Measurements from ENCODE around the gene GLS.

GLS gene

GRCh38 chr2:190837952-190838361 lies 42.7 kb upstream of the GLS start:
- Histone ChIP-seq H3K27me3 (ENCODE audit: insufficient read depth, low read length, poor library complexity, severe bottlenecking) (no peaks in the 10 kb centered on the region), H3K4me1 (ENCODE audit: insufficient read depth, low read length, poor library complexity, severe bottlenecking) (no peaks in the 10 kb centered on the region), H2AFZ (ENCODE audit: low read length) (no peak overlapping the region), H3K4me3 (ENCODE audit: low read length, poor library complexity, severe bottlenecking) (no peak overlapping the region), H3K79me2 (ENCODE audit: insufficient read depth, low read length) (no peaks in the 10 kb centered on the region), H3K4me2 (ENCODE audit: low read depth, low read length, poor library complexity, severe bottlenecking) (no peak overlapping the region), H3K9ac (ENCODE audit: low read depth, low read length, poor library complexity, severe bottlenecking) (no peak overlapping the region), H3F3A (ENCODE audit: low read depth) (no peaks in the 10 kb centered on the region), H3K9me3 (ENCODE audit: insufficient read depth, low read depth, low read length) (no peaks in the 10 kb centered on the region), H4K20me1 (ENCODE audit: insufficient read depth, low read length, poor library complexity, severe bottlenecking) (no peaks in the 10 kb centered on the region), H3K9me2 (replicated peaks; ENCODE audit: low read depth, low read length) (no peaks in the 10 kb centered on the region), H3K36me3 (ENCODE audit: insufficient read depth, low read length) (no peaks in the 10 kb centered on the region)
- no peak for TF ChIP-seq EZH2phosphoT487 (IDR thresholded peaks at IDR 0.05; ENCODE audit: borderline replicate concordance)
- no peak for TF ChIP-seq CTCF (conservative IDR thresholded peaks at IDR 0.05; ENCODE audit: low read length)

GRCh38 chr2:190838492-190838910 lies 42.1 kb upstream of the GLS start:
- no peak overlapping the region for H3K4me3 ChIP-seq (ENCODE audit: low read length, poor library complexity, severe bottlenecking)
- H3K4me1 ChIP-seq (ENCODE audit: insufficient read depth, low read length, poor library complexity, severe bottlenecking) = no peaks in the 10 kb centered on the region

GRCh38 chr2:190840569-190841172 lies 40.0 kb upstream of the GLS start:
- Histone ChIP-seq H3K36me3 (ENCODE audit: insufficient read depth, low read length) (no peaks in the 10 kb centered on the region), H3F3A (ENCODE audit: low read depth) (no peaks in the 10 kb centered on the region), H3K79me2 (ENCODE audit: insufficient read depth, low read length) (no peaks in the 10 kb centered on the region), H3K4me1 (ENCODE audit: insufficient read depth, low read length, poor library complexity, severe bottlenecking) (no peaks in the 10 kb centered on the region), H4K20me1 (ENCODE audit: insufficient read depth, low read length, poor library complexity, severe bottlenecking) (no peaks in the 10 kb centered on the region), H3K4me3 (ENCODE audit: low read length, poor library complexity, severe bottlenecking) (no peak overlapping the region), H3K27me3 (ENCODE audit: insufficient read depth, low read length, poor library complexity, severe bottlenecking) (no peaks in the 10 kb centered on the region), H3K9me3 (ENCODE audit: insufficient read depth, low read depth, low read length) (no peaks in the 10 kb centered on the region), H3K9ac (ENCODE audit: low read depth, low read length, poor library complexity, severe bottlenecking) (no peak overlapping the region), H3K9me2 (replicated peaks; ENCODE audit: low read depth, low read length) (no peaks in the 10 kb centered on the region), H2AFZ (ENCODE audit: low read length) (no peak overlapping the region), H3K4me2 (ENCODE audit: low read depth, low read length, poor library complexity, severe bottlenecking) (no peak overlapping the region)
- TF ChIP-seq CTCF (conservative IDR thresholded peaks at IDR 0.05; ENCODE audit: low read length) = no peak
- TF ChIP-seq EZH2phosphoT487 (IDR thresholded peaks at IDR 0.05; ENCODE audit: borderline replicate concordance) = no peak

More at GRCh38 chr2:190838492-190838910, 42.1 kb upstream of the GLS start:
- H4K20me1 ChIP-seq (ENCODE audit: insufficient read depth, low read length, poor library complexity, severe bottlenecking) = no peaks in the 10 kb centered on the region
- no peak overlapping the region for H2AFZ ChIP-seq (ENCODE audit: low read length)
- H3K27me3 ChIP-seq (ENCODE audit: insufficient read depth, low read length, poor library complexity, severe bottlenecking) = no peaks in the 10 kb centered on the region
- H3K79me2 ChIP-seq (ENCODE audit: insufficient read depth, low read length) = no peaks in the 10 kb centered on the region
- no peaks in the 10 kb centered on the region for H3K9me2 ChIP-seq (replicated peaks; ENCODE audit: low read depth, low read length)
- H3F3A ChIP-seq (ENCODE audit: low read depth) = no peaks in the 10 kb centered on the region
- TF ChIP-seq EZH2phosphoT487 (IDR thresholded peaks at IDR 0.05; ENCODE audit: borderline replicate concordance) = no peak
- no peak for TF ChIP-seq CTCF (conservative IDR thresholded peaks at IDR 0.05; ENCODE audit: low read length)
- H3K36me3 ChIP-seq (ENCODE audit: insufficient read depth, low read length) = no peaks in the 10 kb centered on the region
- no peak overlapping the region for H3K4me2 ChIP-seq (ENCODE audit: low read depth, low read length, poor library complexity, severe bottlenecking)
- H3K9me3 ChIP-seq (ENCODE audit: insufficient read depth, low read depth, low read length) = no peaks in the 10 kb centered on the region
- no peak overlapping the region for H3K9ac ChIP-seq (ENCODE audit: low read depth, low read length, poor library complexity, severe bottlenecking)

Measured in Loucy (cell line).